ENCODE measurements around the gene BRD1. TPM values are rescaled to one million over a fixed set of nuclear protein-coding genes. Genes with fewer than 3 reads are reported as not detected.

BRD1 gene
- total and polyA plus RNA-seq, 7 donors: 7.9 to 22.9 (median 16.9) TPM

- Histone ChIP-seq H3K36me3 (ENCODE audit: insufficient read depth in 1 of 2, low read depth in 1 of 2) (peaks cover 0 to 17% of the 10 kb centered on the region in 2 donors), H3K27me3 (ENCODE audit: insufficient read depth in 3 of 3, low read length in 2 of 3) (no peaks in the 10 kb centered on the region), H3K4me3 (no peak overlapping the region), H3K9me3 (no peaks in the 10 kb centered on the region), H3K27ac (no peak overlapping the region), H3K4me1 (peaks cover 54% of the 10 kb centered on the region)
- DNase-seq: no peak
- ATAC-seq: no peak
- intact Hi-C loops (cut with DNase I): no loop called here
- TF ChIP-seq, protein P1, sequence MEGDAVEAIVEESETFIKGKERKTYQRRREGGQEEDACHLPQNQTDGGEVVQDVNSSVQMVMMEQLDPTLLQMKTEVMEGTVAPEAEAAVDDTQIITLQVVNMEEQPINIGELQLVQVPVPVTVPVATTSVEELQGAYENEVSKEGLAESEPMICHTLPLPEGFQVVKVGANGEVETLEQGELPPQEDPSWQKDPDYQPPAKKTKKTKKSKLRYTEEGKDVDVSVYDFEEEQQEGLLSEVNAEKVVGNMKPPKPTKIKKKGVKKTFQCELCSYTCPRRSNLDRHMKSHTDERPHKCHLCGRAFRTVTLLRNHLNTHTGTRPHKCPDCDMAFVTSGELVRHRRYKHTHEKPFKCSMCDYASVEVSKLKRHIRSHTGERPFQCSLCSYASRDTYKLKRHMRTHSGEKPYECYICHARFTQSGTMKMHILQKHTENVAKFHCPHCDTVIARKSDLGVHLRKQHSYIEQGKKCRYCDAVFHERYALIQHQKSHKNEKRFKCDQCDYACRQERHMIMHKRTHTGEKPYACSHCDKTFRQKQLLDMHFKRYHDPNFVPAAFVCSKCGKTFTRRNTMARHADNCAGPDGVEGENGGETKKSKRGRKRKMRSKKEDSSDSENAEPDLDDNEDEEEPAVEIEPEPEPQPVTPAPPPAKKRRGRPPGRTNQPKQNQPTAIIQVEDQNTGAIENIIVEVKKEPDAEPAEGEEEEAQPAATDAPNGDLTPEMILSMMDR (IDR thresholded peaks at IDR 0.05): no peak
- WGBS, 3 donors: 68 to 80% (median 78%) methylated on average over 5 of the region's 5 CpGs
Observed at GRCh38 chr22:49810363-49811019, 17.2 kb downstream of the BRD1 start.

GRCh38 chr22:49807780-49808708, 19.6 kb downstream of the BRD1 start:
- ATAC-seq (no peak), DNase-seq (no peak)
- no peak overlapping the region for H3K4me3 ChIP-seq
- H3K27ac ChIP-seq: no peak overlapping the region
- intact Hi-C loops (cut with DNase I): no loop called here
- TF ChIP-seq, protein P1 (IDR thresholded peaks at IDR 0.05): no peak
- no peaks in the 10 kb centered on the region for H3K27me3 ChIP-seq (ENCODE audit: insufficient read depth in 3 of 3, low read length in 2 of 3)
- H3K36me3 ChIP-seq (ENCODE audit: insufficient read depth in 1 of 2, low read depth in 1 of 2): peaks cover 0 to 17% of the 10 kb centered on the region in 2 donors
- H3K9me3 ChIP-seq: no peaks in the 10 kb centered on the region
- WGBS, 3 donors: 86 to 90% (median 87%) methylated on average over 14 of the region's 14 CpGs
- H3K4me1 ChIP-seq: peaks cover 57% of the 10 kb centered on the region

DNA sequence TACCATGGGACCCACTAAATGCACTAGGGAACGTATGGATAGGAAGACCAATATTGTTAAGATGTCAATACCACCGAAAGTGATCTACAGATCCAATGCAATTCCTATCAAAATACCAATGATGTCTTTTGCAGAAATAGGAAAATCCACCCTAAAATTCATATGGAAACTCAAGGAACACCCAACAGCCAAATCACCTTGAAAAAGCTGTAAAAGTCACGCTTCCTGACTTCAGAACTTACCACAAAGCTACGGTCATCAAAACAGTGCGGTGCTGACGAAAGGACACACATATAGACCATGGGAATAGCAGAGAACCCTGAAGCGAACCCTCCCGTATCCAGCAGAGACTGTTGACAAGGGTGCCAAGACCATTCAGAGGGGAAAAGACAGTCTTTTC, 20.5 kb downstream of the BRD1 start:
- H3K27me3 ChIP-seq (ENCODE audit: insufficient read depth in 3 of 3, low read length in 2 of 3): no peaks in the 10 kb centered on the region
- no peak for ATAC-seq
- no peaks in the 10 kb centered on the region for H3K9me3 ChIP-seq
- intact Hi-C loops (cut with DNase I): no loop called here
- DNase-seq: no peak
- TF ChIP-seq, protein P1 (IDR thresholded peaks at IDR 0.05): no peak
- peaks cover 0 to 22% of the 10 kb centered on the region in 2 donors for H3K36me3 ChIP-seq (ENCODE audit: insufficient read depth in 1 of 2, low read depth in 1 of 2)
- 97 to 98% (median 98%) methylated on average over 8 of the region's 8 CpGs for WGBS, 3 donors
- H3K4me3 ChIP-seq: no peak overlapping the region
- H3K4me1 ChIP-seq: peaks cover 52% of the 10 kb centered on the region
- no peak overlapping the region for H3K27ac ChIP-seq

DNA sequence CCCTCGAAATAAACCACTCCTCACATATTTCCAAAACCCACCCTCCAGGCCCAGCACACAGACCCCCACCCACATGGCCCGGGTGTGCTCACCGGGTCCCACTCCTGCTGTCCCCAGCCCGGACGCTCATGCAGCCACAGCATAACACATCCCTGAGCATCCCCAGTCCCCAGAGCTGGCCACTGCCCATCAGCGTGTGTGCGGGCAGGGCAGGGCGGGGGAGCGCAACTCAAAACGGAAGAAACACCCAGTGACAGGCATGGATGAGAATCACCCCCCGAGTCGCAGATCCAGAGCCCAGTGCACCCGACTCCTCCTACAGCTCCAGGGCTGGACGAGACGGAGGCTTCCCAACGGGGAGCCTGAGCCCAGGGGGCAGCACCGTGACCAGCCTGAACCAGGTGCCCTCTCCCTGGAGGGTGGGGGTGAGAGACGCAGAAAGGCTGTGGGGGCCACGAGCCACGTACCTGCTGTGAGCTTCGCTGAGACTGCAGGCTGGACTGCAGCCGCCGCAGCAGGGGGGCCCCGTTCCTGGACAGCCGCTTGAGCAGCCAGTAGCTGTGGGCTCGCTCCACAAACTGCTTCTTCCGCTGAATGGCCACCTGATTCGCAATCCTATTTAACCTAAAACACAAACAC, 23.8 kb downstream of the BRD1 start:
- WGBS, 3 donors: 90 to 91% (median 91%) methylated on average over 28 of the region's 28 CpGs
- no peak for DNase-seq

More for the DNA sequence above, 23.8 kb downstream of the BRD1 start:
- H3K27me3 ChIP-seq (ENCODE audit: insufficient read depth in 3 of 3, low read length in 2 of 3): no peaks in the 10 kb centered on the region
- peaks cover 0 to 24% of the 10 kb centered on the region in 2 donors for H3K36me3 ChIP-seq (ENCODE audit: insufficient read depth in 1 of 2, low read depth in 1 of 2)
- ATAC-seq: no peak
- H3K27ac ChIP-seq: no peak overlapping the region
- no peaks in the 10 kb centered on the region for H3K9me3 ChIP-seq
- no peak overlapping the region for H3K4me3 ChIP-seq
- intact Hi-C loops (cut with DNase I): no loop called here
- H3K4me1 ChIP-seq: peaks cover 43% of the 10 kb centered on the region
- TF ChIP-seq, protein P1 (IDR thresholded peaks at IDR 0.05): no peak
